ENCODE data around the gene ARHGAP10.

The ARHGAP10 gene

GRCh38 chr4:147823130-147823529, 91.2 kb downstream of the ARHGAP10 start:
- DNase-seq (ENCODE audit: low read depth in 2 of 2, low spot score in 1 of 2): no peak

- no peak for DNase-seq (ENCODE audit: low read depth in 2 of 2, low spot score in 1 of 2)
These were observed 92.4 kb downstream of the ARHGAP10 start for GRCh38 chr4:147824316-147824715.

GRCh38 chr4:147824884-147825283, 93.0 kb downstream of the ARHGAP10 start:
- DNase-seq (ENCODE audit: low read depth in 2 of 2, low spot score in 1 of 2): no peak

GRCh38 chr4:147825451-147826287, 93.8 kb downstream of the ARHGAP10 start:
- no peak for DNase-seq (ENCODE audit: low read depth in 2 of 2, low spot score in 1 of 2)

- DNase-seq (ENCODE audit: low read depth in 2 of 2, low spot score in 1 of 2): no peak
These were observed 94.4 kb downstream of the ARHGAP10 start for GRCh38 chr4:147826288-147826646.

GRCh38 chr4:147828331-147828905, 96.5 kb downstream of the ARHGAP10 start:
- no peak for DNase-seq (ENCODE audit: low read depth in 2 of 2, low spot score in 1 of 2)

- no peak for DNase-seq (ENCODE audit: low read depth in 2 of 2, low spot score in 1 of 2)
These were observed 97.7 kb downstream of the ARHGAP10 start for GRCh38 chr4:147829401-147830101.

- no peak for DNase-seq (ENCODE audit: low read depth in 2 of 2, low spot score in 1 of 2)
These were observed 98.2 kb downstream of the ARHGAP10 start for GRCh38 chr4:147830102-147830463.

- DNase-seq (ENCODE audit: low read depth in 2 of 2, low spot score in 1 of 2): no peak
These were observed 99.1 kb downstream of the ARHGAP10 start for GRCh38 chr4:147830987-147831386.

GRCh38 chr4:147831551-147832171, 99.8 kb downstream of the ARHGAP10 start:
- no peak for DNase-seq (ENCODE audit: low read depth in 2 of 2, low spot score in 1 of 2)

GRCh38 chr4:147833254-147833653, 101.4 kb downstream of the ARHGAP10 start:
- DNase-seq (ENCODE audit: low read depth in 2 of 2, low spot score in 1 of 2): no peak

- DNase-seq (ENCODE audit: low read depth in 2 of 2, low spot score in 1 of 2): no peak
These were observed 101.9 kb downstream of the ARHGAP10 start for GRCh38 chr4:147833741-147834140.

GRCh38 chr4:147834480-147834879, 102.6 kb downstream of the ARHGAP10 start:
- DNase-seq (ENCODE audit: low read depth in 2 of 2, low spot score in 1 of 2): no peak

GRCh38 chr4:147836807-147837206, 104.9 kb downstream of the ARHGAP10 start:
- no peak for DNase-seq (ENCODE audit: low read depth in 2 of 2, low spot score in 1 of 2)

GRCh38 chr4:147837435-147837834, 105.5 kb downstream of the ARHGAP10 start:
- DNase-seq (ENCODE audit: low read depth in 2 of 2, low spot score in 1 of 2): no peak

- no peak for DNase-seq (ENCODE audit: low read depth in 2 of 2, low spot score in 1 of 2)
These were observed 106.0 kb downstream of the ARHGAP10 start for GRCh38 chr4:147837854-147838253.

- no peak for DNase-seq (ENCODE audit: low read depth in 2 of 2, low spot score in 1 of 2)
These were observed 107.3 kb downstream of the ARHGAP10 start for GRCh38 chr4:147839200-147839599.

- DNase-seq (ENCODE audit: low read depth in 2 of 2, low spot score in 1 of 2): no peak
These were observed 107.8 kb downstream of the ARHGAP10 start for GRCh38 chr4:147839663-147840062.

GRCh38 chr4:147840838-147841738, 109.2 kb downstream of the ARHGAP10 start:
- no peak for DNase-seq (ENCODE audit: low read depth in 2 of 2, low spot score in 1 of 2)

GRCh38 chr4:147842573-147842972, 110.7 kb downstream of the ARHGAP10 start:
- DNase-seq (ENCODE audit: low read depth in 2 of 2, low spot score in 1 of 2): no peak

GRCh38 chr4:147843162-147843561, 111.3 kb downstream of the ARHGAP10 start:
- DNase-seq (ENCODE audit: low read depth in 2 of 2, low spot score in 1 of 2): no peak

Measured in stimulated activated CD8-positive, alpha-beta memory T cell treated with anti-CD3 and anti-CD28 coated beads, Interleukin-4, amount 100 ng/mL, for 1 hour (primary cell).